ENCODE measurements around the gene DYNC2I2. TPM values are rescaled to one million over a fixed set of nuclear protein-coding genes. Genes with fewer than 3 reads are reported as not detected.
"Not testable (repeated sequence)": the region's sequence is repeated elsewhere in the genome, so short reads cannot be mapped to it uniquely, and the experiment has no call there.

The DYNC2I2 gene
- total RNA-seq, 2 experiments from 2014 or later = 32.4 to 32.8 TPM

DNA sequence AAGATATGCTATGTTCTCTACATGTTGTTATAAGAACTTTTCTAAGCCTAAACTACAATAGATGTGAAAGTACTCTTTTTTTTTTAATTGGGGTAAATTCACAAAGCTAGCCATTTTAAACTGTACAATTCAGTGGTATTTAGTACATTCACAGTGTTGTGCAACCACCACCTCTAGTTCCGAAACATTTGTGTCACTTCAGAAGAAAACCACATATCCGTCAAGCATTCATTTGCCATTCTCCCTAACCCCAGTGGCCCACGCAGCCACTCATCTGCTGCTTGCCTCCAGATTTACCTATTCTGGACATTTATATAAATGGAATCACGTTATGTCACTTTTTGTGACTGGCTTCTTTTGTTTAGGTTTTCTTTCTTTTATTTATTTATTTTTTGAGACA, 61.2 kb downstream of the DYNC2I2 start:
- H3K4me3 Mint-ChIP-seq = no peak overlapping the region
- no peak overlapping the region for H3K27ac Mint-ChIP-seq
- H3K36me3 Mint-ChIP-seq (ENCODE audit: low read depth) = peaks cover 38% of the 10 kb centered on the region
- H3K27me3 Mint-ChIP-seq (ENCODE audit: low read depth) = no peaks in the 10 kb centered on the region
- no peaks in the 10 kb centered on the region for H3K9me3 Mint-ChIP-seq
- H3K4me1 Mint-ChIP-seq (ENCODE audit: low read depth) = peaks cover 9% of the 10 kb centered on the region
- no peak for DNase-seq
- intact Hi-C loops (cut with micrococcal nuclease) = no loop called here
- CTCF ChIA-PET = interaction anchor here (0.6 kb wide), 1 partner anchor 100 kb away, joined by 3 read pairs; no protein-coding TSS in a partner anchor

DNA sequence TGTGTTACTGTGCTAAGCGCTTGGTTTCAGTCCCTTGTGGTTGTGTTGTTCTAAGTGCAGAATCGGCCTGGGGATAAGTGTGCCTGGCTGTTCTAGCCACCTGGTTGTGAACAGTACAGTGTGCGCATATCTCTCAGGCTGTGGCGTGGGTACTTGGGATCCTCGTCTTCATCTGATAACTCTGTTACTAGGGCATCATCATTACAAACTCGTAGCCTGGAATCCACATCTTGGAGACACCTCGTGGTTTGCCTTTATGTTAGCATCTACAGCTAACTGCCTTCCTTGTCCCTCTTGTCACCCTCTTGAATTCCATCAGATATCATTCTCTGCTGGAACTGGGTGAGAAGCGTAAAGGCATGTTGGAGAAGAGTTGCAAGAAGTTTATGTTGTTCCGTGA, 62.8 kb downstream of the DYNC2I2 start:
- Mint-ChIP-seq H3K4me3 (no peak overlapping the region), H3K4me1 (ENCODE audit: low read depth) (peaks cover 1% of the 10 kb centered on the region), H3K9me3 (no peaks in the 10 kb centered on the region), H3K36me3 (ENCODE audit: low read depth) (peaks cover 34% of the 10 kb centered on the region), H3K27ac (no peak overlapping the region), H3K27me3 (ENCODE audit: low read depth) (no peaks in the 10 kb centered on the region)
- no peak for DNase-seq
- intact Hi-C loops (cut with micrococcal nuclease) = no loop called here
- CTCF ChIA-PET = interaction anchor here (1.4 kb wide), 1 partner anchor 16 kb away, joined by 4 read pairs; no protein-coding TSS in a partner anchor

DNA sequence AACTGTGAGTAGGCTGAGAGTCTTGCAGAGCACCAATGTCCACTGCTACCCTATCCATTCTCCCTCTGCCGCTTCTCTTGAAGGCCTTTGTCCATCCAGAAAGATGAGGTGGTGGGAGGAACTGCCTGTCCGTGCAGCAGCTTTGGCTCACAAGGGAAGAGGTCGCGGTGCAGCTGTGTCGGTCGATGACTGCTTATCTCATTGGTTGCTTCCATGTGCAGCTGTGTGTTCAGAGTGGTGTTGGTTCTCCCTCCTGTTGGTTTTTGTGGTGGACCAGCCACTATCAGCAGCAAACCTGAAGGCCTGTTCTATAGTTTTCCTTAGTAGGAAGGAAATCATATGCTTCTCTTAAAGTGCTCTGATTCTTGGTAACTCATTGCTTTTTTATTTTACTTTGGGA, 63.6 kb downstream of the DYNC2I2 start:
- CTCF ChIA-PET = no interaction called here
- Mint-ChIP-seq H3K4me1 (ENCODE audit: low read depth) (peaks cover 7% of the 10 kb centered on the region), H3K27ac (no peak overlapping the region), H3K36me3 (ENCODE audit: low read depth) (peaks cover 33% of the 10 kb centered on the region), H3K4me3 (no peak overlapping the region), H3K9me3 (no peaks in the 10 kb centered on the region), H3K27me3 (ENCODE audit: low read depth) (no peaks in the 10 kb centered on the region)
- DNase-seq = no peak
- intact Hi-C loops (cut with micrococcal nuclease) = no loop called here

DNA sequence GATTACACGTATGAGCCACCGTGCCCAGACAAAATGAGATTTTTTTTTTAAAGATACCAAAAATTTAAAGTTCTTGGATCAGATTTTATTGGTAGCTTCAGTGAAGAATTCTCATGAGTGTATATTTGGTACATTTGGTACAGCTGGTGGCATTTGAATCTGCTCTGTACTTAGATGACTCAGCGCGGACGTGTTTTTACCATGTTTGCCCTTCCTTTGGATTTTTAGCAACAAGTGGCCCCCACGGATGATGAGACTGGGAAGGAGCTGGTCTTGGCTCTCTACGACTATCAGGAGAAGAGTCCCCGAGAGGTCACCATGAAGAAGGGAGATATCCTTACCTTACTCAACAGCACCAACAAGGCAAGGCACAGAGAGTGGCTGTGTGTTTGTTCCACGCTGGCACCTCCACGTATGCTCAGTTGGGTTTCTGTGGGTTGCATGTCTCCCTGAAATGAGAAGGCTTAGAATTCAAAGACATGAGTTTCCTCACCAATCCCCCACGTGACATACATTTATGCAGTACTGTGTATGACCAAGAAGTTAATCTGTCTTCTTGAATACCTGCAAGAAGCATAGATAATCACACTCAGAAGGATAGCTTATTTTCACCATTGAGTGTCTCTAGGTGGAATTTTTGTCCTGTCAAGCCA, 67.9 kb downstream of the DYNC2I2 start:
- Mint-ChIP-seq H3K4me3 (no peak overlapping the region), H3K36me3 (ENCODE audit: low read depth) (peaks cover 53% of the 10 kb centered on the region), H3K27ac (peak overlapping the region; percentile 65), H3K4me1 (ENCODE audit: low read depth) (peaks cover 19% of the 10 kb centered on the region), H3K27me3 (ENCODE audit: low read depth) (no peaks in the 10 kb centered on the region), H3K9me3 (no peaks in the 10 kb centered on the region)
- CTCF ChIA-PET = interaction anchor here (1.1 kb wide), 1 partner anchor 37 kb away, joined by 6 read pairs; no protein-coding TSS in a partner anchor
- intact Hi-C loops (cut with micrococcal nuclease) = loop anchor here (10.0 kb wide), 1 partner anchor 134 kb away; the partner anchor contains the start of gene ODF2
- DNase-seq = no peak

DNA sequence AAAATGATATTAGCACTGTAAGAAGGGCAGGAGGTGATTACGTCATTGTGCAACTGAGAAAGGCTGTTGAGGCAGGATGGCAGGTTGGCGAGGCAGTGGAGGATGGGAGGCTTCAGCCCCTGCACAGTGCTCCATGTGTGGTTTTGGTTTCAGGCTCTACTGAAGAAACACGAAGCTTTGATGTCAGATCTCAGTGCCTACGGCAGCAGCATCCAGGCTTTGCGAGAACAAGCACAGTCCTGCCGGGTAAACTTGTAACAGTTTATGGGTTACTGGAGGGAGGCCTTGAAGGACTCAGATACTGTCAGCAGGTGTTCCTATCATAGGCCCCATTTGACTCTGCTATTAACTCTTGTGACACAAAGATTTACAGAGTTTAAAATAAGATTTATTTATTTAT, 69.2 kb downstream of the DYNC2I2 start:
- peak; percentile 87 for DNase-seq
- H3K9me3 Mint-ChIP-seq = no peaks in the 10 kb centered on the region
- H3K27me3 Mint-ChIP-seq (ENCODE audit: low read depth) = no peaks in the 10 kb centered on the region
- peak overlapping the region; percentile 4 for H3K4me3 Mint-ChIP-seq
- H3K4me1 Mint-ChIP-seq (ENCODE audit: low read depth) = peaks cover 19% of the 10 kb centered on the region
- CTCF ChIA-PET = interaction anchor here (0.6 to 1.1 kb wide), 5 partner anchors 31 to 225 kb away, joined by 3 to 6 read pairs (median 4); no protein-coding TSS in a partner anchor
- intact Hi-C loops (cut with micrococcal nuclease) = loop anchor here (1.0 to 10.0 kb wide), 3 partner anchors 35 to 133 kb away; partner anchors contain the start of genes GLE1, ODF2 and SPTAN1
- peak overlapping the region; percentile 91 for H3K27ac Mint-ChIP-seq
- H3K36me3 Mint-ChIP-seq (ENCODE audit: low read depth) = peaks cover 54% of the 10 kb centered on the region

DNA sequence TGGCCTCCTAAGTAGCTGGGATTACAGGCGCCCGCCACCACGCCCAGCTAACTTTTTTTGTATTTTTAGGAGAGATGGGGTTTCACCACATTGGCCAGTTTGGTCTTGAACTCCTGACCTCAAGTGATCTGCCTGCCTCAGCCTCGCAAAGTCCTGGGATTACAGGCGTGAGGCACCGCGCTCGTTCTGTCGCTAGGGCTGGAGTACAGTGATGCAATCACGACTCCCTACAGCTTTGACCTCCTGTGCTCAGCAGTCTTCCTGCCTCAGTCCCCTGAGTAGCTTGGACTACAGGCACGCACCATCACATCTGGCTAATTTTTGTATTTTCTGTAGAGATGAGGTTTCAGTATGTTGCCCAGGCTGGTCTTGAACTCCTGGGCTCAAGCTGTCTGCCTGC, 69.7 kb downstream of the DYNC2I2 start:
- peak; percentile 7 for DNase-seq
- H3K4me1 Mint-ChIP-seq (ENCODE audit: low read depth) = peaks cover 19% of the 10 kb centered on the region
- H3K36me3 Mint-ChIP-seq (ENCODE audit: low read depth) = peaks cover 56% of the 10 kb centered on the region
- H3K9me3 Mint-ChIP-seq; H3K27me3 Mint-ChIP-seq (ENCODE audit: low read depth): not testable (repeated sequence)
- CTCF ChIA-PET = interaction anchor here (0.7 to 1.0 kb wide), 2 partner anchors 77 to 238 kb away, joined by 3 to 4 read pairs; no protein-coding TSS in a partner anchor
- intact Hi-C loops (cut with micrococcal nuclease) = loop anchor here (1.0 to 10.0 kb wide), 3 partner anchors 35 to 132 kb away; partner anchors contain the start of genes GLE1, ODF2 and SPTAN1
- H3K4me3 Mint-ChIP-seq = peak overlapping the region; percentile 4
- H3K27ac Mint-ChIP-seq = peak overlapping the region; percentile 91

DNA sequence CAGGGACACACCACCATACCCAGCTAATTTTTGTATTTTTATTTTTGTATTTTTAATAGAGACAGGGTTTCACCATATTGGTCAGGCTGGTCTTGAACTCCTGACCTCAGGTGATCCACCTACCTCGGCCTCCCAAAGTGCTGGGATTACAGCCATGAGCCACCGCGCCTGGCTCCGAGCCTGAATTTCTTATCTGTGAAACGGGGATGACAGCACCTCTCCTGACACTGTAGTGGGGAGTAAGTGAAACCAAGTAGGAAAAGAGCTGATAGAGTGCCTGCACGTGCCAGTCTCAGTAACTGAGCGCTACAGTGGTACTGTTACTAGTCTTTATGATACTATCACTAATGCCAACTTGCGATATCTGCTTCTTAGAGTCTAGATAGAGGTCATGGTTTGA, 71.5 kb downstream of the DYNC2I2 start:
- H3K9me3 Mint-ChIP-seq; DNase-seq; H3K27ac Mint-ChIP-seq; H3K4me3 Mint-ChIP-seq; H3K27me3 Mint-ChIP-seq (ENCODE audit: low read depth): not testable (repeated sequence)
- intact Hi-C loops (cut with micrococcal nuclease) = loop anchor here (10.0 kb wide), 1 partner anchor 130 kb away; the partner anchor contains the start of gene ODF2
- Mint-ChIP-seq H3K4me1 (ENCODE audit: low read depth) (peaks cover 19% of the 10 kb centered on the region), H3K36me3 (ENCODE audit: low read depth) (peaks cover 51% of the 10 kb centered on the region)
- CTCF ChIA-PET = interaction anchor here (0.7 to 1.0 kb wide), 2 partner anchors 25 to 145 kb away, joined by 3 to 4 read pairs; no protein-coding TSS in a partner anchor

Other genes with a start within 250 kb of the DYNC2I2 start
- under 1 TPM; 0.33 to 0.57 TPM for gene CERCAM, start 236.0 kb downstream of the DYNC2I2 start, total RNA-seq
- 10 to 100 TPM; 73.6 to 73.7 TPM for gene ODF2, start 200.8 kb downstream of the DYNC2I2 start, total RNA-seq
- gene GLE1, start 152.1 kb downstream of the DYNC2I2 start, total RNA-seq = 10 to 100 TPM; 48.7 to 51.6 TPM
- gene SPTAN1, start 104.3 kb downstream of the DYNC2I2 start, total RNA-seq = 100 to 1,000 TPM; 162 to 183 TPM
- 100 to 1,000 TPM; 669 to 771 TPM for gene SET, start 32.4 kb upstream of the DYNC2I2 start, total RNA-seq
- gene PKN3, start 45.7 kb upstream of the DYNC2I2 start, total RNA-seq = 1 to 10 TPM; 6.3 to 7.3 TPM
- 10 to 100 TPM; 50.9 to 53.1 TPM for gene ZDHHC12, start 67.3 kb upstream of the DYNC2I2 start, total RNA-seq
- gene ZER1, start 115.1 kb upstream of the DYNC2I2 start, total RNA-seq = 10 to 100 TPM in 1 of 2 experiments, 1 to 10 TPM in 1; 9.9 to 11.0 TPM
- 1 to 10 TPM; 8.3 to 9.0 TPM for gene TBC1D13, start 130.4 kb upstream of the DYNC2I2 start, total RNA-seq
- 10 to 100 TPM in 1 of 2 experiments, 1 to 10 TPM in 1; 9.9 to 10.3 TPM for gene ENDOG, start 161.7 kb upstream of the DYNC2I2 start, total RNA-seq
- 10 to 100 TPM; 72.9 to 82.3 TPM for gene SPOUT1, start 172.9 kb upstream of the DYNC2I2 start, total RNA-seq
- 10 to 100 TPM; 29.6 to 33.6 TPM for gene KYAT1, start 225.1 kb upstream of the DYNC2I2 start, total RNA-seq
- gene LRRC8A, start 225.3 kb upstream of the DYNC2I2 start, total RNA-seq = 10 to 100 TPM; 13.1 to 13.2 TPM

Measured in activated naive CD4-positive, alpha-beta T cell treated with anti-CD3 and anti-CD28 coated beads for 36 hours (primary cell).